Natural killer cell (primary cell): ENCODE results near the gene CARF. TPM values are rescaled to one million over a fixed set of nuclear protein-coding genes. Genes with fewer than 3 reads are reported as not detected.
A peak's percentile ranks its signal among the peaks of the same experiment; 100 is the strongest.
"Not testable (repeated sequence)": the region's sequence is repeated elsewhere in the genome, so short reads cannot be mapped to it uniquely, and the experiment has no call there.

Experiments
- ATAC-seq, 3 donors: fragments of 150-1000 bp in 2 of 3; fragments of 200-7000 bp in 1 of 3; cut with Tn5 transposase; 1 replicate in 1 of 3; 2 replicates in 2 of 3; pipeline ENCODE4 v1.10.0; 2021; ENCODE audit warnings: mild to moderate bottlenecking in 2 of 3, moderate library complexity in 2 of 3
- DNase-seq, 2 donors: peaks; one replicate each; pipeline versions ENCODE4 v3.0.0 to v3.0.0-alpha.2; 2013 to 2021; ENCODE audit warnings: mixed read lengths in 1 of 2
- H3K27ac ChIP-seq: one replicate; pipeline ENCODE4 v1.5.1; 2013; ENCODE audit warnings: mild to moderate bottlenecking, low read length
- H3K27me3 ChIP-seq: one replicate; pipeline ENCODE4 v1.6.1; 2013; ENCODE audit warnings: low read length; ENCODE audit not compliant: control insufficient read depth, insufficient read depth
- H3K36me3 ChIP-seq: one replicate; pipeline ENCODE4 v1.6.1; 2013; ENCODE audit warnings: low read length; ENCODE audit not compliant: control insufficient read depth, insufficient read depth
- H3K4me1 ChIP-seq: one replicate; pipeline ENCODE4 v1.6.1; 2013; ENCODE audit warnings: low read length; ENCODE audit not compliant: control insufficient read depth, insufficient read depth
- H3K4me3 ChIP-seq: one replicate; pipeline ENCODE4 v1.5.1; 2013; ENCODE audit warnings: low read length
- H3K9me3 ChIP-seq: one replicate; pipeline ENCODE4 v1.6.1; 2013; ENCODE audit warnings: low read length; ENCODE audit not compliant: control insufficient read depth, insufficient read depth
- H3K27ac Mint-ChIP-seq, 2 donors: one replicate each; pipeline ENCODE4 v1.8.0; 2022; ENCODE audit warnings: mild to moderate bottlenecking in 2 of 2, mixed read lengths in 2 of 2, moderate library complexity in 1 of 2
- H3K27me3 Mint-ChIP-seq, 2 donors: one replicate each; pipeline ENCODE4 v1.8.0; 2022; ENCODE audit warnings: low read depth in 2 of 2, mixed read lengths in 2 of 2
- H3K36me3 Mint-ChIP-seq: one replicate; pipeline ENCODE4 v1.8.0; 2022; ENCODE audit warnings: mixed read lengths
- H3K4me1 Mint-ChIP-seq, 2 donors: one replicate each; pipeline ENCODE4 v1.8.0; 2022; ENCODE audit warnings: mixed read lengths in 2 of 2
- H3K4me3 Mint-ChIP-seq: one replicate; pipeline ENCODE4 v1.8.0; 2022; ENCODE audit warnings: mild to moderate bottlenecking, moderate library complexity, mixed read lengths
- H3K9me3 Mint-ChIP-seq, 2 donors: one replicate each; pipeline ENCODE4 v1.8.0; 2022; ENCODE audit warnings: mixed read lengths in 2 of 2
- CTCF ChIP-seq: fragments of 200-600 bp; IDR thresholded peaks from one replicate; pipeline ENCODE4 v1.8.0; 2022; ENCODE audit warnings: antibody characterized with exemption
- WGBS: methylation state at CpG from one replicate; pipeline ENCODE4 v1.1.7; 2013; ENCODE audit warnings: missing lambda C conversion rate; ENCODE audit not compliant: insufficient coverage; 5-methylcytosine and 5-hydroxymethylcytosine counted together
- intact Hi-C: fragments of 100-400 bp; cut with micrococcal nuclease; formaldehyde crosslinking; loops from one replicate; pipeline ENCODE4 v1.14.2; 2022
- total RNA-seq, 4 donors: library from RNA; stranded (reverse); fragments of 120-200 nt in 1 of 4; gene quantifications; one replicate each; pipeline versions ENCODE4 v1.2.3 to v1.2.4, GENCODE V29; 2013 to 2022

The CARF gene
- total RNA-seq, 3 donors from 2014 or later (not counting 1 experiment from before 2014, with no cell fraction given) = 15.7 to 18.8 (median 16.0) TPM

- no peak for DNase-seq
- WGBS = 33% methylated on average over 2 of the region's 2 CpGs
- peaks cover 0 to 2% of the 10 kb centered on the region in 2 donors for H3K9me3 Mint-ChIP-seq
- ATAC-seq = peak; percentile 40 to 62 (median 50)
- peaks cover 27% of the 10 kb centered on the region for H3K36me3 Mint-ChIP-seq
- Histone ChIP-seq H3K4me3 (no peak overlapping the region), H3K36me3 (peaks cover 7% of the 10 kb centered on the region), H3K27me3 (no peaks in the 10 kb centered on the region), H3K9me3 (no peaks in the 10 kb centered on the region), H3K27ac (no peak overlapping the region), H3K4me1 (no peaks in the 10 kb centered on the region)
- H3K27ac Mint-ChIP-seq = no peak overlapping the region
- H3K4me1 Mint-ChIP-seq = no peaks in the 10 kb centered on the region
- no peak for TF ChIP-seq CTCF
- H3K4me3 Mint-ChIP-seq = no peak overlapping the region
- H3K27me3 Mint-ChIP-seq = no peaks in the 10 kb centered on the region
- intact Hi-C loops = no loop called here
These were observed 38.5 kb downstream of the CARF start for GRCh38 chr2:202950592-202950991.

- Mint-ChIP-seq H3K27me3 (no peaks in the 10 kb centered on the region), H3K27ac (no peak overlapping the region), H3K4me1 (no peaks in the 10 kb centered on the region), H3K36me3 (no peaks in the 10 kb centered on the region), H3K9me3 (no peaks in the 10 kb centered on the region), H3K4me3 (no peak overlapping the region)
- WGBS = 98% methylated on average over 5 of the region's 6 CpGs
- Histone ChIP-seq H3K27me3 (no peaks in the 10 kb centered on the region), H3K9me3 (no peaks in the 10 kb centered on the region), H3K36me3 (peaks cover 15% of the 10 kb centered on the region), H3K27ac (no peak overlapping the region), H3K4me1 (no peaks in the 10 kb centered on the region), H3K4me3 (no peak overlapping the region)
- no peak for DNase-seq
- no peak for TF ChIP-seq CTCF
- ATAC-seq = no peak
- intact Hi-C loops = no loop called here
These were observed 48.4 kb downstream of the CARF start for GRCh38 chr2:202960524-202960923.

- Mint-ChIP-seq H3K4me3 (no peak overlapping the region), H3K36me3 (no peaks in the 10 kb centered on the region), H3K4me1 (no peaks in the 10 kb centered on the region), H3K9me3 (no peaks in the 10 kb centered on the region), H3K27me3 (no peaks in the 10 kb centered on the region), H3K27ac (no peak overlapping the region)
- 100% methylated on average over 4 of the region's 4 CpGs for WGBS
- no peak overlapping the region for H3K4me3 ChIP-seq
- intact Hi-C loops = no loop called here
- no peak for TF ChIP-seq CTCF
- ATAC-seq = no peak
- DNase-seq = no peak
- no peaks in the 10 kb centered on the region for H3K27me3 ChIP-seq
- peaks cover 6% of the 10 kb centered on the region for H3K36me3 ChIP-seq
- H3K27ac ChIP-seq = no peak overlapping the region
- H3K4me1 ChIP-seq = no peaks in the 10 kb centered on the region
- no peaks in the 10 kb centered on the region for H3K9me3 ChIP-seq
These were observed 51.6 kb downstream of the CARF start for GRCh38 chr2:202963712-202964111.

- Histone ChIP-seq H3K4me3 (no peak overlapping the region), H3K36me3 (peaks cover 4% of the 10 kb centered on the region), H3K4me1 (no peaks in the 10 kb centered on the region), H3K9me3 (no peaks in the 10 kb centered on the region), H3K27ac (no peak overlapping the region), H3K27me3 (no peaks in the 10 kb centered on the region)
- intact Hi-C loops = no loop called here
- no peak for DNase-seq
- H3K4me3 Mint-ChIP-seq = no peak overlapping the region
- no peak for TF ChIP-seq CTCF
- peak in 1 of 3 donors; percentile 24 for ATAC-seq
- H3K36me3 Mint-ChIP-seq = no peaks in the 10 kb centered on the region
- WGBS = 23% methylated on average over 4 of the region's 5 CpGs
- no peaks in the 10 kb centered on the region for H3K4me1 Mint-ChIP-seq
- H3K27ac Mint-ChIP-seq = no peak overlapping the region
- no peaks in the 10 kb centered on the region for H3K27me3 Mint-ChIP-seq
- no peaks in the 10 kb centered on the region for H3K9me3 Mint-ChIP-seq
These were observed 53.9 kb downstream of the CARF start for GRCh38 chr2:202965810-202966460.

- H3K4me1 Mint-ChIP-seq, H3K4me1 ChIP-seq, H3K27me3 ChIP-seq, H3K9me3 Mint-ChIP-seq, DNase-seq, H3K9me3 ChIP-seq, ATAC-seq, H3K27me3 Mint-ChIP-seq, intact Hi-C loops, H3K4me3 Mint-ChIP-seq, H3K36me3 Mint-ChIP-seq, H3K4me3 ChIP-seq, H3K27ac Mint-ChIP-seq, H3K27ac ChIP-seq: not testable (repeated sequence)
- H3K36me3 ChIP-seq = peaks cover 11% of the 10 kb centered on the region
- 100% methylated on average over 1 of the region's 2 CpGs for WGBS
These were observed 57.3 kb downstream of the CARF start for GRCh38 chr2:202969404-202969803.
